Hippocampal formation (tissue), 2 donors: ENCODE results near the gene POU2AF1.

Source experiments
- DNase-seq, 2 donors: peaks; one replicate each; lab custom pipeline; 2025; lab: John Stamatoyannopoulos, UW

Gene POU2AF1

DNA sequence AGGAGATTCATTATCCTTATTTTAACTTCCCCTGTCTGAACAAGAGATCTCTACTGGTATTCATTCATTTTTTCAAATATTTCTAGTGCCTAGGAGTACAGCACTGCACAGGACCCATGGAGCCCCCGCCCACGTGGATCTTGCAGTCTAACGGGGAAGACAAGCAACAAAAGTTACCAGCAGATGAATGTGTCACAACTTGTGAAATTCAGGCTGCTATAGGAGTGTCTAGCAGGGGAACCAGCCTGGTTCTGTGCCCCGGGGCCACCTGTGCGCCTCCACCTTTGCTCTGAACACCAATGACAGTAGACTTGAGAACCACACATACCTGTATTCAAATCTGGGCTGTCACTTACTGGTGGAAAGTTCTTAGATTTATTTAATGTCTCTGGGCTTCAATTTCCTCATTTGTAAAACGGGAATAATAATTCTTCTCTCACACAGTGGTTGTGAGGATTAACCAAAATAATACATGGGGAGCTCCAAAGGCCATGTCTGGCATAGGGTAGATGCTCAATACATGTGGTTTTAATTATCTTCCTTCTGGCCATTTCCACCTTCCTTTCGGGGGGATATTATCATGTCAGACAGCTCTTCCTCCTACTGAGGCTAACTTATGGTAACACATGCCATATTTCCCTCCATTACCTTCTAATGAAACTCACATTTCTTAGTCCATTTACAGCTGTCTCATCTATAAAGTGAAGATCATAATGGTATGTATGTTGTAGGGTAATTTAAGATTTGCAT lies 17.8 kb downstream of the POU2AF1 start:
- no peak for DNase-seq

DNA sequence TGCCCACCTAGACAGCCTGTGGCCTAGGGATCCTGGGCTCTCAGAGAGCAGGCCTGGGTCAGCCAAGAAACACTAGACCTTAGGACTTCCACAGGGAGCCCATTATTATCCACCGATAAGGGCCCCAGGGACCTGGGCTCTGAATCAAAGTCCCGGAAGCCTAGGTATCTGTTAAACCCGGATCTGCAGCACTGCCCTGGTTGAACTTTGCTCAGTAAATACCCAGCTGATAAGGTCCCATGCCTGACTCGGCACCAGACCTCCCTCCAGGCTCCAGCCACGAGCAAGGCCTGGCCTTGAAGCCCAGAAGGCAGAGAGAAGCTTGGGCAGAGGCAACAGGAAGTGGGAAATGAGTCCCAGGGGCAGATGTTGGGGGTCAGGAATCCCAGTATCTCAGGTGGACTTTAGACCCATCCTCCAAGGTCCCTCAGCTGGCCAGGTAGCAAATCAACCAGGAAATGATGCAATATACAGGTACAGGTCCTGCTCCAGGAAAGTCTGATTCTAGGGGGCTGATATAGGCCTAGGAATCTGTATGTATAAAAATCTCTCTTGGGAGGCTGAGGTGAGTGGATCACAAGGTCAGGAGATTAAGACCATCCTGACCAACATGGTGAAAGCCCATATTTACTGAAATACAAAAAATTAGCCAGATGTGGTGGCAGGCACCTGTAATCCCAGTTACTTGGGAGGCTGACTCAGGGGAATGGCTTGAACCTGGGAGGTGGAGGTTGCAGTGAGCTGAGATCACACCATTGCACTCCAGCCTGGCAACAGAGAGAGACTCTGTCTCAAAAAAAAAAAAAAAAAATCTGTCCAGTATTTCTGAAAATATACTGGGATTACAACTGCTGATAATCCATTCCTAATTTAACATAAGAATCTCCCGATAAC lies 18.7 kb downstream of the POU2AF1 start:
- DNase-seq, result no peak

DNA sequence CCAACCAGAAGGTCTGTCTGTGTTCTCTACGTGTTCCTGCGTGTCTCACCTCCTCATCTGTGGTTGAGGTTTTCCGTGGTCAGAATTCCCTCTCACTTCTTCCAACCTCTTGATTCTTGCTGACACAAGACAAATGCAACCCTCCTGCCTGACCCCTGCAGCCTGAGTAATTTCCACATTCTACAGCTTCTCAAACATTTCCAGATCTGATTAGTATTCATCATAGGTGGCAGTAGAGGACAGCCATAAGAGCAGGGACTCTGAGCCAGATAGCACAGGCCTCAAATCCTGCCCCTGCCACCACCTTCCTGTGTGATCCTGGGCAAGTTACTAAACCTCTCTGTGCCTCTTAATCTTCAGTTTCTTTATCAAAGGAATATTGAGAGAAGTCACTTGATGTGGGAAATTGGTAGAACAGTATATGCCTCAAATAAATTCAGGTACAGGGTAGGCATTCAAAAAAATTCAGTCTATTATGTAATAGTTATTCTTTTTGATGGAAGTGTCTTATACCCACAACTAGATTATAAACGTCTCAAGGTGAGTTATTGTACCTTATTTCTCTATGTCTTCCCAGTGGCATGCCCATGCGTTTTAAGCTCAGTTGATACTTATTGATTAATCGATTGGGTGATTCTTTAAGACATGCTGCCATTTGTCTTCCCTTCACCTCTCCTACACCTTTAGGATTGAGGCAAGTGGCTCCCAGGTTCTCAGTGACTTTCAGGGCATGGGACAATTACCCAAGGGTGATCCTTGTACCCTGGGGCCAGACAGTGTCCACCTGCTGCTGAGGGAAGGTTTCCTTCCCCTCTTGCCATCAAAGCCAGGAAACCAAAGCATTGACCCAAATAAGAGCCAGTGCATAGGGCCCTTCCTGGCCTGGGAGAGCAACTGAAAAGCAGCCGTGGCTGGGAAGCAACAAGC lies 19.6 kb downstream of the POU2AF1 start:
- DNase-seq, result no peak

DNA sequence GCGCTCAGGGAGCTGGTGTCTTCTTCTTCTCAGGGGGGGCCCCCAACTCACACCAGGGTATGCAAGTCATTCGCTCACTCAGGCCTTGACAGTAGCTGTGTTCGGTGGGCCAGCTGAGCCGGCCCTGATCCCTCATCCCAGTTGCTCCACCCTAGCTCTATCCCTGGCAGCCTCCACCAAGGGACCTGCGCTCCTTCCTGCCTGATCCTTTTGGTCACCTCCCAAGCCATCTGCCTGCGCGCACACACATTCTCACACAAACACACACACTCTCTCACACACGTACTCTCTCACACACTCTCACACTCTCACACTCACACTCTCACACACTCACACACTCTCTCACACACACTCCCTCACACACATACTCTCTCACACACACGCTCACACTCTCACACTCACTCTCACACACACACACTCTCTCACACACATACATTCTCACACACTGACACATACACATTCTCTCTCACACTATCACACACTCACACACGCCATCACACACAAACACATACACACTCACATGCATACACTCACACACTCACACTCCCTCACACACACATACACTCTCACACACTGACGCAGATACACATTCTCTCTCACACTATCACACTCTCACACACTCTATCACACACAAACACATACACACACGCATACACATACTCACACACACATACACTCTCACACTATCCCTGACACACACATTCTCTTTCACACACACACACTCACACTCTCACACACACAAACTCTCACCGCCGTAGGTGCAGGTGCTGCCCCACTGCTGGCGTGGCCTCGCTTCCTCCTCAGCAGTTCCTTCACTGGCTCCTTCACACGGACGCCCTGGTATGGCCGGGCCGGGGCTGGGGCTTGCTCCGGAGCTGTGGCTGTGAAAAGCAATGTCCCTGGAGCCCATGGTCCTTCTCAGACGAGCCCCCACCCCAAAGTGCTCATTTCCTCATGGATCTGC lies 20.8 kb downstream of the POU2AF1 start:
- no peak for DNase-seq

DNA sequence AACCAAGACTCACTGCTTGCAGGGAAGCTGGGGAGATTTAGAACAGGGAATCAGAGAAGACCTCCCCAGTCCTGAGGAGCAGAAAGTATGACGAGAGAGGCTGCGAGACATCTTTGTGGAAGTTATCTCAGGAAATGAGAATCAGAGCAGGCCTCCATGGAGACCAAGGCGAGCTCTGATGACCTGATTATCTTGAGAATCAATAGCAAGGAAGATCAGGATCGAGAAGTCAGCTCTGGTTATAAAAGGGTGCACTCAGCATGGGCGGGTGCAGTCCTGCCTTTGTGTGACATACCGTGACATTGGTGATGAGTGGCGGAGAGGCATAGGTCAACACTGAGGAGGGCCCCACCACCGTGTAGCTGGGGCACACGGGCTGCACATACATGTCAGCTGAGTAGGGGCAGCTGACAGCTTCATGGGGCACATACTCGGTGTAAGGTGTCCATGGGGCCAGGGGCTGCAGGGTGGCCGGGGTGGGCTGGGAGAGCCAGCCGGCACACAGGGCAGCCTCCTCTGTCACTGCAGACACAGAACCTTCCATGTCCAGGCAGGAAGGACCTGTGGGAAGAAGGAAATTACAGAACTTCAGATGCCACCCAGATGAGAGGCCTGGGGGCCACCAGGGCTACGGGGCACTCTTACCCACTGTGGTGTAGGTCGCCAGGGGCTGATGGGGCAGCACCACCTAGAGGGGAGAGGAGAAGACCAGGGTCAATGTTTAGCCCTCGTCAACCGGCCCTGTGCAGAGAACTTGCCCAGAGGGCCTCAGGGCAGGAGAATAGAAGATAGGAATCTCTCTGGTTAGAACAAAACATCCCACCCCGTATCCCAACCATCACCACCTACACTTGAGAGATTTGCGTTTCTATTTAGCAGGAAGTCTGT lies 21.7 kb downstream of the POU2AF1 start:
- DNase-seq, result no peak

DNA sequence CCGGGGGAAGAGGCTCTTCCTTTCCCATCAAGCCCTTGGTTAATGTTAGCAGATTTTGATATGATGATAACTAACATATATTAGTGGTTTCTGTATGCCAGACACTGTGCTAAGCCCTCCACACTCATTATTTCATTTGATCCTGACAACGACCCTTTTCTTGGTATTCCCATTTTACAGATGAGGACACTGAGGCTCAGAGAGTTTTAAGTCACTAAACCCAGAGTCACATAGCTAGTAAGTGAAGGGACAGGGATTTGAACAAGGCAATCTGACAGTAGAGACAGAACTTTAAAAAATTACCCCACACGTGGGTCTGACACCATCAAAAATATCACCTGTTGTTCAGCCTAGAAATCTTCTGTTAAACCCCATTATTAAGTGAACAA lies 22.4 kb downstream of the POU2AF1 start:
- DNase-seq, result no peak

DNA sequence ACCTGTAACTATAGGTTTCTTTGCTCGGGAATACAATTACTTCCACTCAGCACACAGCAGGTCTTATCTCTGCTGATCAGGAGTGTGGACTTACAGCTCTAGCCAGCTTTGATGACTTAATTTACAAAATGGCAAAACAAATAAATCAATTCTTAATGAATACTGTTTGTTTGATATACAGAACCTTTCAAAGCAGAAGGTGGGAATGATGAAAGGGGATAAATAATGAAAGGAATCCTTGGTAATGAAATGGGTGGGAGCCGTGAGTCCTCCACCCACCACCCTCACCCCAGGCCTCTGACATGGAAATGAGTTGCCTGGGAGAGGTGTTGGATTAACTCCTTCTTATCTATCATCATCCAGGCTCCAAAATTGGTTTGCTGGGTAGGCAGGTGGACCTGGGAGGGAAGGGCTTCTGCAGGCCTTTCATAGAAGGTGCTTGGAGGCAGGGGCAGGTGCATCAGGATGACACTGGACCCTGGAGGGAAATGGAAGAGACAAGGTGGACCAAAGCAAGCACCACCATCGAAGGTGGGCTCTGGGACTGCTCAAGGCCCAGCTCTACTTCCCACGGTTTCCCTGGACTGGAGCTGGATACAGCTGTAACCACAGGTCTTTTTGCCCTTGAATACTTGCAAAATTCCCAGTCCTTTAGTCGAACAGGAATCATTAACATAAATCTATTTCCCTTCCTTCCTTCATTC lies 23.0 kb downstream of the POU2AF1 start:
- DNase-seq, result no peak

DNA sequence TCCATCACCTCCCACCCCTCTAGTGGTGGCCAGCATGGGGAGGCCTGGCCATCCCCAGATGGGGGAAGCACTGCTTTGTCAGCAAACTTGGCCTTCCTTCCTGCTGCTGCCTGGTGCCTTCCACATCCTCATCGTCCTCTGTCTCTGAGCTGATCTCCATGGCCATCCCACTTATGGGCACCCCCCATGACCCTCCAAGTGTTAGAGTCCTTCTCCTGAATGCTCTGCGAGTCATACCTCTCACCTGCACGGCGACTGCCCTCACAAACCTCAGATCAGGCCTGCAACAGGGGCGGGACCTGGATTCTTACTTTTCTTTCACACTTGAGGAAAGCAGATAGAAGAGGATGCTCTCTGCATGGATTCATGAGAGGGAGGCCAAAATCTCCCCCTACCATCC lies 24.0 kb downstream of the POU2AF1 start:
- no peak for DNase-seq

DNA sequence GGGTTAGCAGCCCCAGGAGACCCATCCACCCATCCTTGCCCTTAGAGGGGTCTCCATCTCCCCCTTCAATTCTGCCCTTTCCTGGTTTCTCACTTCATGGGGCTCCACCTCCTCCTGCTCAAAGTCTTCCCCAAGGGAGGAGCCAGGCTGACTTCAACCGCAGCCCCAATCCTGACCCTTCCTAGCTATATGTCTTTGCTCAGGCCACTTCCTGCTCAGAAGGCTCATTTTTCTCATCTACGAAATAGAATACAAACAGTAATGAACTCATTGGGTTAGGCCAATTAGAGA lies 24.5 kb downstream of the POU2AF1 start:
- DNase-seq, result no peak

DNA sequence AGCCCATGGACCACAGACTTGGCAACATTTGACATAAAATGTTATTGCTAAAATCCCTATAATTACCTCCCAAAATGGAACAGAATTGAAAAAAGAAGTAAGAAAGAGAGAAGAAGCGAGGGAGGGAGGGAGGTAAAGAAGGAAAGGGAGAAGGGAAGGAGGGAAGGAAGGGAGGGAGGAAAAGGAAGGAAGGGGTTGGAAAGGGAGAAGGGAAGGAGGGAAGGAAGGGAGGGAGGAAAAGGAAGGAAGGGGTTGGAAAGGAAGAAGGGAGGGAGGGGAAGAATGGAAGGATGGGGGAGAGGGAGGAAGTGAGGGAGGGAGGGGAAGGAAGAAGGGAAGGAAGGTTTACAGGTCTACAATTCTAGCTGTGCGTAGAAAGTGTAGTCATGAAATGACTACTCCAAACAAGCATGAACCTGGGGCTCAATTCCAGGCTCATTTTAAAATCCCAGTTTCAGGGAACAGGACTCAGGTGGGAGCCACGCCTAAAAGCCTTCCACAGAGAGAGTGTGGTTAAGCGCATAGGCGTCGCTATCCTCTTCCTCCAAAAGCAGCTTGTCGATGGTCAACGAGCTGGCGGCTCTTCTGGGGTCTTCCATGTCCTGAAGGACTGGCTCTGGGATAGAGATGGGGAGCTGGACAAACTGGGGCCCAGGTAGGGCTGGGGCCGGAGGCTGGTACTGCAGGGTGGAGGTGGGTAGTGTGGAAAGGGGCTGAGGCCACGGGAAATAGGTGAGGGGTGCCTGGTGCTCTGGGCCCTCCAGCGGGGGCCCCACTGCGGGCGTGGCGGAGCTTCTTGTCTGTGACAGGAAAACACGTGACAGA lies 25.1 kb downstream of the POU2AF1 start:
- no peak for DNase-seq

DNA sequence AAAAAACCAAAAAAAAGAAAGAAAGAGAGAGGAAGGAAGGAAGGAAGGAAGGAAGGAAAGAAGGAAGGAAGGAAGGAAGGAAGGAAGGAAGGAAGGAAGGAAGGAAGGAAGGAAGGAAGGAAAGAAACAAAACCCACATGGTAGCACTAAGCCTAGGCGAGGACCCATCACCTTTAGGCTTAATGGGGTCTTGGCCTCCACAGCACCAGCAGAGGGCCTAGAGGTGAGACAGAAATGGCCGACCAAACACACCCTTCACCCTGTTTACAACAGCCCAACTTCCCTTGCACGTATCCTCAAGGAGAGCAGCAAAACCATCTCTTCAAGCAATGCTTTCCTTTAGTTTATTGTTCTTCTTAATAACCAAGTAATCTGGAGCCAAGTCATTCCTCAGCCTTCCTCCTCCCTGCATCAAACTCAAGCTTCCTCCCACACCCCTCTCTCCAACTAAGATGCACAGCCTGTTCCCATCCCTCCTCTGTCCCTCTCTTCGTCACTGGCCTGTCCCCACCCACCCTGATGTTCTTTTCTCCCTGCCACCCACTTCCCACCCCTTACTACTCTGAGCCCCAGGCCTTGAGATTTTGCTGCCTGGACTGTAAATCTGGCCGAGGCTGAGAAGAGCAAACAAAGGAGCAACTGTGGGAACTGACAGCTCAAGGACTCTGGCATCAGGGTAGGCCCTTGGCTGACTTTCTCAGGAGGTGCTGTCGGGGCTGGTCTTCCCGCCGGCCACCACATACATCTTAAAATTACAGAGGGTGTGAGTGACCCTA lies 26.0 kb downstream of the POU2AF1 start:
- DNase-seq, result no peak

DNA sequence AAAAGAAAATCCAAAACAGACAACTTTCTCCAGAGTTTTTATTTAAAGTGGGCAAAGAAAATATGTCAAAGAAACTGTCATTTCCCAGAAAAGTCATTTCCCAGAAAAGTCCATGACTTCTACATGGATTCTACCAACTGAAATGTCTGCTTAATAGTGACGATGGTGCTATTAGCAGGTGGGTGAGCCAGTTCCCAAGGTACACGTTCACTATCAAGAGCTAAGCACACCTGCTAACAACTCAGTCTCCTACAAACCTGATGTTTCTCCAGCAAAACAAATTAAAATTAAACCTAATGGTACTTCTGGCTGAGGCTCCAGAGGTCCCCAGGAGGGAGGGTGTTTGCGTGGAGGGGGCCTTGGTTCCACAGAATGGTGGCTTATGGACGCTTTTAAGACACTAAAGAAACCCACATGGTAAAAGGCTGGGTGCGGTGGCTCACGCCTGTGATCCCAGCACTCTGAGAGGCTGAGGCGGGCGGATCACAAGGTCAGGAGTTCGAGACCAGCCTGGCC lies 26.8 kb downstream of the POU2AF1 start:
- no peak for DNase-seq

DNA sequence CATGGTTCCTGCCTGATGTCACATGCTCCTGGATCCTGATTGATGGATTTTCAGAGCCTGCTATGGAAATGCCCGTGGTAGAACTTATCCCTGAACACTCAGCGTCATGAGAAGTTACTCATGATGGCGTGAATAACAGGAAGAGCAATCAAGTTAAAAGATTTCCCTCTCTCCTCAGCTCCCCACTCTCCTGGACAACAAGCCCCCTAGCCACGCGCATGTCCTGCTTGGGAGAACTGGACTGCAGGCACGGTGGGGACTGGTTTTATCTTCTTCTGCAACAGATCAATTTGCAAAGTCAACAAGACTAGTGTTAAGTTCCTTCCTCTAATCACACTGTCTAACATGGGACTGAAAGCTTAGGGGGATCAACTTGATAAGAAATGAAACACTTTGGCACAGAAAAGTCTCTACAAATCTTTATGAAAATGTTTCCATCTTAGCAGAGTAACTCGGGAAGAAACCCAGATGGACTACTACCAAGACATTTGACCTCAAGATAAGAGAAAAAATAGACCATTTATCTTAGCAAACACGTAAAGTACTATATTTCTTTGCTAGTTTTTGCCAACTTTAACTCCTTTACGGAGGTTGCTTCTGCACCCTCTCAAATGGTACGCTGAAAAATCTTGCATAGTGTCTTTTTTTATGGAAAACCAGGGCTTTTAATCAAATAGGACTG lies 27.6 kb downstream of the POU2AF1 start:
- DNase-seq, result no peak

DNA sequence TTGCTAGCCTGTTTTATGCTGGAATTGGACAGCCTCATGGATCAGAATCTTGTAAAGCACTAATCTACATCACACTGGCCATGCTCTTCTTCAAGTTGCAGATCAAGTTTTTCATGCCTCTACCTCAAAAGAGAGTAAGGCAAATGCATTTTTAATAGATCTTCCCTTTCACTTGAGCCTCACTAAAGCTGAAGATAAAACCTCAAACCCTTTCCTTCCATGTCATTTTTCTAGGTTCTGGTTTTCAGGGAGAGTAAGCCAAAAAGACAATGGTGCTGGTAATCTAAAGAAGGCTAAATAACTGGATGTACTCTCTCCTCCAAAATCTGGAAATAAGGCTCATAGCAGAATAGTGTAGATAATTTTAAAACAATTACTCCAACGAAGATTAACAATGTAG lies 28.3 kb downstream of the POU2AF1 start:
- no peak for DNase-seq

DNA sequence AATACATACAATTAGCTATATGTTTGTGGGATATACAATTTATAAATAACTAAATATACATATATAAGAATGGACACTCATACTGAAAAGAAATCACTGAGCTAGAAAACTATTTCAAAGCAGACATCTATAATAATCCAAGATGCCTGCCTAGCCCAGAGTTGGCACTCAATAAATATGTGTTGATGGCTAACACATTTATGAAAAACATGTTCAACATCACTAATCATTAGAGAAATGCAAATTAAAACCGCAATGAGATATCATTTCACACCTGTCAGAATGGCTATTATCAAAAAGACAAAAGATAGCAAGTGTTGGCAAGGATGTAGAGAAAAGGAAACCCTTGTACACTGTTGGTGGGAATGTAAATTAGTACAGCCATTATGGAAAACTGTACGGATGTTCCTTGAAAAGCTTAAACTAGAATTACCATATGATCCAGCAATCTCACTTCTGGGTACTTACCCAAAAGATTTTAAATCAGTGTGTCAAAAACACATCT lies 29.8 kb downstream of the POU2AF1 start:
- no peak for DNase-seq

DNA sequence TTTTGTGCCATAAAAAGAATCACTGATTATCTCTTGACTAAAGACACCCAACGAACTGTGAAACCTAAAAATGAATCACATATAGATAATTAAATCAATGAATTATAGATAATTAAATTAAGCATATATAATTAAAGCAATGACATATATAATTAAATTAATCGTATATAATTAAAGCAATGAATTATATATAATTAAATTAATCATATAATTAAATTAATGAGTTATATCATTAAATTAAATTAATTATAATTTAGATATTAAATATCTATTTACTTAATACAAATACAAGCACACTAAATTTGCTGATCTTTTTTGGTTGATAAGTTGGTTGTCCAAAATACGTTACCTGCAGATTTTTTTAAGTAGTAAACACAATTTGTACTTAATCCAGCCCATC lies 30.9 kb downstream of the POU2AF1 start:
- DNase-seq, result no peak

DNA sequence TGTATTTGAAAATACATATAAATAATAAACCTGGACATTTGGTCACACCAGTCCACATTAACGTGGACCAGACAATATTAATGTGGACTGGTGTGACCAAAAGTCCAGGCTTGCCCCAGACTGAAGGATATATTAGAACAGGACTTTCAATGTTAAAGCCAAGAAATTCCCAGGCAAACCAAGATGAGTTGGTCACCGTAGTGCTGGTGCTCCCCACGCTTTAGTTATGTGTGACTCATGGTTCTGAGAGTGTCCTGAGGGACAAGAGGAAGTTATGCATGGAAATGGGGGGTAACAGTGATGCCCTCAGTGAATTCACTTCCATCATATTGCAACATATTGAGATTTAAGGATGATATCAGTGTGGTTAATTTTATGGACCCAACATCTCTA lies 31.4 kb downstream of the POU2AF1 start:
- DNase-seq, result no peak
